Mucosa of stomach (tissue), 1 donor: ENCODE data around the gene RPS6KA1.

Source experiments
- H3K27me3 ChIP-seq: one replicate; pipeline ENCODE4 v1.7.0; 2013; ENCODE audit warnings: mild to moderate bottlenecking, low read length; ENCODE audit not compliant: control insufficient read depth, insufficient read depth
- H3K36me3 ChIP-seq: one replicate; pipeline ENCODE4 v1.7.0; 2013; ENCODE audit warnings: low read length; ENCODE audit not compliant: control insufficient read depth, insufficient read depth
- H3K4me1 ChIP-seq: one replicate; pipeline ENCODE4 v1.7.0; 2013; ENCODE audit warnings: mild to moderate bottlenecking, low read length; ENCODE audit not compliant: control insufficient read depth, insufficient read depth
- H3K4me3 ChIP-seq: one replicate; pipeline ENCODE4 v1.7.0; 2013; ENCODE audit warnings: low read length
- H3K9ac ChIP-seq: one replicate; pipeline ENCODE4 v1.7.0; 2013; ENCODE audit warnings: mild to moderate bottlenecking, low read length, moderate library complexity
- H3K9me3 ChIP-seq: one replicate; pipeline ENCODE4 v1.7.0; 2013; ENCODE audit warnings: mild to moderate bottlenecking, low read length, moderate library complexity; ENCODE audit not compliant: control insufficient read depth
- donor health status: Pancreatic carcinoma.

The RPS6KA1 gene

GRCh38 chr1:26614655-26615411, 85.3 kb downstream of the RPS6KA1 start:
- no peak overlapping the region for H3K9ac ChIP-seq
- no peaks in the 10 kb centered on the region for H3K27me3 ChIP-seq
- no peaks in the 10 kb centered on the region for H3K36me3 ChIP-seq
- H3K9me3 ChIP-seq: no peaks in the 10 kb centered on the region
- no peak overlapping the region for H3K4me3 ChIP-seq
- H3K4me1 ChIP-seq: peaks cover 7% of the 10 kb centered on the region

DNA sequence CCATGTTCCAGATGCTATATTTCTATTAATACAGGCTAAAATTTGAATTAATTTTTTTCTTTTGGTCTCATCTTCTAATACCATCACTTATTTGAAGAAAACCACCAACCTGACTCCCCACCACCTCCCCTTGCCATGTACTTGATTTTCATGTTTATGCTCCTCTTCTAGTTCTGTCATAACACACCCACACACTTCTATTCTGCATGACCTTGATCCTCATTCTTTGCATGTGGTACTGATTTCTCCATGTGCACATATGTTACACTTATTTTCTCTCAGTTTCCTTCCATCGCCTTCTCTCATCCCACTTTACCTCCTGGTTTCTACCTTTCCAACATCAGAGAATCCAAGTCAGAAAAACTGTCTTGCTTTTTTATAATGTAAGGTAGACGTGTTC, 87.3 kb downstream of the RPS6KA1 start:
- Histone ChIP-seq H3K4me1 (peaks cover 9% of the 10 kb centered on the region), H3K4me3 (no peak overlapping the region), H3K27me3 (no peaks in the 10 kb centered on the region), H3K36me3 (no peaks in the 10 kb centered on the region), H3K9me3 (no peaks in the 10 kb centered on the region), H3K9ac (no peak overlapping the region)

DNA sequence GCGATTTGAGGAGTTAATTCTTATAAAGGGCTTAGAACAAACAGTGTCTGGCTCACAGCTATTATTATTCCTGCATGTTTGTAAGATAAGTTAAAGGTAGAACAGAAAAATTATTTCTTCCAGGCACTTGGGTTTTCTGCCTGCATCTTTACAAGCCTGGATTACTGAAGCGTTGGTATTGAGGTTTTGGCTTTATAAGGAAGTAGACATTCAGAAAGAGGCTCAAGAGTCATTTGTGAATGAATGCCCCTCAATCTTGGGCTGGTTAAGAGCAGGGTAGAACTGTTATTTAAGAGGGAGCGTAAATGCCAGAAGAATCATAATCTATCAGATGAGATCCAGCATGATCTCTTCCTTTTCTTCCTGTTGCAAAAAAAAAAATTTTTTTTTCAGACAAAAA, 89.0 kb downstream of the RPS6KA1 start:
- H3K9me3 ChIP-seq: no peaks in the 10 kb centered on the region
- no peaks in the 10 kb centered on the region for H3K27me3 ChIP-seq
- no peak overlapping the region for H3K4me3 ChIP-seq
- H3K36me3 ChIP-seq: no peaks in the 10 kb centered on the region
- no peak overlapping the region for H3K9ac ChIP-seq
- H3K4me1 ChIP-seq: peaks cover 10% of the 10 kb centered on the region
